HepG2 (cell line): ENCODE data around the gene NAGA. TPM values are rescaled to one million over a fixed set of nuclear protein-coding genes. Genes with fewer than 3 reads are reported as not detected.

Experiments used
- AGO1 ChIP-seq: fragments of 200-400 bp; formaldehyde crosslinking; IDR thresholded peaks from 2 replicates; pipeline ENCODE4 v1.6.1; 2017; ENCODE audit warnings: mild to moderate bottlenecking, low read depth, low read length, moderate library complexity; ENCODE audit not compliant: poor library complexity, severe bottlenecking
- FIP1L1 ChIP-seq: fragments of 200-400 bp; formaldehyde crosslinking; IDR thresholded peaks from 2 replicates; pipeline ENCODE4 v1.6.1; 2018; ENCODE audit warnings: low read depth, mild to moderate bottlenecking, low read length, moderate library complexity, borderline replicate concordance; ENCODE audit not compliant: insufficient read depth
- IKZF4 ChIP-seq: sonication (generic); formaldehyde crosslinking; IDR thresholded peaks from 2 replicates; pipeline ENCODE4 v1.5.1; 2020; ENCODE audit warnings: borderline replicate concordance, mild to moderate bottlenecking, low read depth, missing genetic modification reagents; ENCODE audit errors: not compliant biosample characterization
- MAZ ChIP-seq, 2 experiments: sonication (generic) in 1 of 2; formaldehyde crosslinking in 1 of 2; IDR thresholded peaks; 2 replicates each; pipeline versions ENCODE4 v1.5.0 to v1.6.1; 2012 to 2020; ENCODE audit warnings: low read depth in 2 of 2, mild to moderate bottlenecking in 2 of 2, borderline replicate concordance in 1 of 2, improper control_type of control experiment in 1 of 2, low read length in 1 of 2, missing genetic modification reagents in 1 of 2, moderate library complexity in 1 of 2
- REL ChIP-seq: sonication (generic); formaldehyde crosslinking; conservative IDR thresholded peaks from 2 replicates; pipeline ENCODE4 v1.8.0; 2022; ENCODE audit warnings: mild to moderate bottlenecking, missing genetic modification reagents, moderate library complexity
- ZNF33A ChIP-seq: sonication (generic); formaldehyde crosslinking; IDR thresholded peaks from 2 replicates; pipeline ENCODE4 v1.5.1; 2020; ENCODE audit warnings: missing genetic modification reagents, mild to moderate bottlenecking, moderate library complexity, borderline replicate concordance
- ZNF33B ChIP-seq: sonication (generic); formaldehyde crosslinking; IDR thresholded peaks from 2 replicates; pipeline ENCODE4 v1.5.1; 2020; ENCODE audit warnings: mild to moderate bottlenecking, missing genetic modification reagents
- ZSCAN9 ChIP-seq: IDR thresholded peaks from 2 replicates; pipeline ENCODE4 v1.6.1; 2016; ENCODE audit warnings: borderline replicate concordance
- polyA plus RNA-seq, 8 experiments: library from polyadenylated mRNA; depleted of rRNA in 3 of 8; stranded (reverse) in 7 of 8; unstranded in 1 of 8; fragments of >200 nt; fragmentation: Illumina TruSeq in 4 of 8; extraction: Trizol in 4 of 8; gene quantifications; 2 replicates each; pipeline versions ENCODE4 v1.2.1 to v1.2.3, GENCODE V29; 2011 to 2016; ENCODE audit warnings: low read depth in 4 of 8, missing spikeins in 1 of 8, mixed read lengths in 1 of 8; ENCODE audit not compliant: insufficient read depth in 1 of 8
- total RNA-seq, 5 experiments: library from RNA; depleted of rRNA; stranded (reverse); fragments of >200 nt; fragmentation: Illumina TruSeq; extraction: Trizol; gene quantifications; 2 replicates each; pipeline ENCODE4 v1.2.3, GENCODE V29; 2016; ENCODE audit warnings: low read depth in 1 of 5
- TF ChIP-seq, protein P1 (sequence below): sonication (generic); formaldehyde crosslinking; IDR thresholded peaks from 2 replicates; pipeline ENCODE4 v1.4.0; 2020; ENCODE audit warnings: missing genetic modification reagents
- TF ChIP-seq, protein P2 (sequence below): sonication (generic); formaldehyde crosslinking; IDR thresholded peaks from 2 replicates; pipeline ENCODE4 v1.5.1; 2020; ENCODE audit warnings: missing genetic modification reagents, mild to moderate bottlenecking, borderline replicate concordance
- TF ChIP-seq, protein P3 (sequence below), 2 experiments: sonication (generic) in 1 of 2; formaldehyde crosslinking in 1 of 2; IDR thresholded peaks; 2 replicates each; pipeline versions ENCODE4 v1.6.1 to v1.9.0; 2014 to 2022; ENCODE audit warnings: antibody characterized with exemption in 1 of 2, borderline replicate concordance in 1 of 2, inconsistent platforms in 1 of 2, low read depth in 1 of 2, missing genetic modification reagents in 1 of 2

The NAGA gene
- total and polyA plus RNA-seq, 2 of the 13 experiments (the other 11 are each of a cell fraction or from before 2014, with no cell fraction given): 15.1 to 23.4 TPM

DNA sequence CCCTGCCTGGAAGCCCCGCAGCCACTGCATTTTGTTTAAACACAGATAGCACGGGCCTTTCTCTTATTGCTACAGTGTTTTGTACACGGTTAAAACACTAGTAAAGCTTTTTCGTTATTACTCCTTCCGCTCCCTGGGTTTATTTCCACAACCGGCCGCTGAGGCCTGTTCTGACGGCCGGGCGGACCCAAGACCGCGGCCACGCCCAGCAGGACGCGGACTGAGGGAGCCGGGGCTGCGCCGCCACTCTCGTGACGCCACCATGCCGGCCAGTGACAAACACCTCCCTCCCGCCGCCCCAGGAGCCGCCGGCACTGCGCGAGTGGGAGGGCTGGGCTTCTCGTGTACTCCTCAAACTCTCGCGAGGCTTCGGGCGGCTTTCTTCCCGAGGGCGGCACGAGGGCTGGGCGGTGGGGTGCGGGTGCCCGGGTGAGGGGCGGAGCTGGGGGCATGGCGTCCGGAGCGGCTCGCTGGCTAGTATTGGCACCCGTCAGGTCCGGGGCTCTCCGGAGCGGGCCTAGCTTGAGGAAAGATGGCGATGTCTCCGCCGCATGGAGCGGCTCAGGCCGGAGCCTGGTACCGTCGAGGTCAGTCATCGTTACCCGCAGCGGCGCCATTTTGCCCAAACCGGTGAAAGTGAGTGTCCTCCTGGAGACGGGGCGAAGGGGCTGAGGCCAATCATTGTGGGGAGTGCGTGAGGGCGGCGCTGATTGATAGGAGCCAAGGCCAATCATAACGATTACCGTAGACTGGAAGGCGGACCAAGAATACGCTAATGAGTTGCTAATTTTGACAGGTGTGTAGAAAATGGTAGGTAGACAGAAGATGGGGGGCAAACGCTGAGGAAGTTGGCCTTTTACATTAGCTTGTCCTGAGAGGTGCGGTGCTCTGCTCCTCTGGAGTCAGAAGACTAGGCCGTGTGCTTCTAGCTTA is 9.0 kb upstream of the NAGA start, which contains the start of gene SMDT1 (continued):
- TF ChIP-seq, protein P1, sequence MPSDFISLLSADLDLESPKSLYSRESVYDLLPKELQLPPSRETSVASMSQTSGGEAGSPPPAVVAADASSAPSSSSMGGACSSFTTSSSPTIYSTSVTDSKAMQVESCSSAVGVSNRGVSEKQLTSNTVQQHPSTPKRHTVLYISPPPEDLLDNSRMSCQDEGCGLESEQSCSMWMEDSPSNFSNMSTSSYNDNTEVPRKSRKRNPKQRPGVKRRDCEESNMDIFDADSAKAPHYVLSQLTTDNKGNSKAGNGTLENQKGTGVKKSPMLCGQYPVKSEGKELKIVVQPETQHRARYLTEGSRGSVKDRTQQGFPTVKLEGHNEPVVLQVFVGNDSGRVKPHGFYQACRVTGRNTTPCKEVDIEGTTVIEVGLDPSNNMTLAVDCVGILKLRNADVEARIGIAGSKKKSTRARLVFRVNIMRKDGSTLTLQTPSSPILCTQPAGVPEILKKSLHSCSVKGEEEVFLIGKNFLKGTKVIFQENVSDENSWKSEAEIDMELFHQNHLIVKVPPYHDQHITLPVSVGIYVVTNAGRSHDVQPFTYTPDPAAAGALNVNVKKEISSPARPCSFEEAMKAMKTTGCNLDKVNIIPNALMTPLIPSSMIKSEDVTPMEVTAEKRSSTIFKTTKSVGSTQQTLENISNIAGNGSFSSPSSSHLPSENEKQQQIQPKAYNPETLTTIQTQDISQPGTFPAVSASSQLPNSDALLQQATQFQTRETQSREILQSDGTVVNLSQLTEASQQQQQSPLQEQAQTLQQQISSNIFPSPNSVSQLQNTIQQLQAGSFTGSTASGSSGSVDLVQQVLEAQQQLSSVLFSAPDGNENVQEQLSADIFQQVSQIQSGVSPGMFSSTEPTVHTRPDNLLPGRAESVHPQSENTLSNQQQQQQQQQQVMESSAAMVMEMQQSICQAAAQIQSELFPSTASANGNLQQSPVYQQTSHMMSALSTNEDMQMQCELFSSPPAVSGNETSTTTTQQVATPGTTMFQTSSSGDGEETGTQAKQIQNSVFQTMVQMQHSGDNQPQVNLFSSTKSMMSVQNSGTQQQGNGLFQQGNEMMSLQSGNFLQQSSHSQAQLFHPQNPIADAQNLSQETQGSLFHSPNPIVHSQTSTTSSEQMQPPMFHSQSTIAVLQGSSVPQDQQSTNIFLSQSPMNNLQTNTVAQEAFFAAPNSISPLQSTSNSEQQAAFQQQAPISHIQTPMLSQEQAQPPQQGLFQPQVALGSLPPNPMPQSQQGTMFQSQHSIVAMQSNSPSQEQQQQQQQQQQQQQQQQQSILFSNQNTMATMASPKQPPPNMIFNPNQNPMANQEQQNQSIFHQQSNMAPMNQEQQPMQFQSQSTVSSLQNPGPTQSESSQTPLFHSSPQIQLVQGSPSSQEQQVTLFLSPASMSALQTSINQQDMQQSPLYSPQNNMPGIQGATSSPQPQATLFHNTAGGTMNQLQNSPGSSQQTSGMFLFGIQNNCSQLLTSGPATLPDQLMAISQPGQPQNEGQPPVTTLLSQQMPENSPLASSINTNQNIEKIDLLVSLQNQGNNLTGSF (CRISPR knock-in tag): peak; percentile 38; the same call in 1 of the 2 replicates
- no peak for TF ChIP-seq AGO1
- TF ChIP-seq IKZF4 (CRISPR knock-in tag): no peak
- no peak for TF ChIP-seq ZNF33A (CRISPR knock-in tag)
- peak; percentile 65 for TF ChIP-seq ZSCAN9 (CRISPR knock-in tag)
- peak; percentile 56; the same call in 1 of the 2 replicates for TF ChIP-seq FIP1L1
- TF ChIP-seq, protein P2, sequence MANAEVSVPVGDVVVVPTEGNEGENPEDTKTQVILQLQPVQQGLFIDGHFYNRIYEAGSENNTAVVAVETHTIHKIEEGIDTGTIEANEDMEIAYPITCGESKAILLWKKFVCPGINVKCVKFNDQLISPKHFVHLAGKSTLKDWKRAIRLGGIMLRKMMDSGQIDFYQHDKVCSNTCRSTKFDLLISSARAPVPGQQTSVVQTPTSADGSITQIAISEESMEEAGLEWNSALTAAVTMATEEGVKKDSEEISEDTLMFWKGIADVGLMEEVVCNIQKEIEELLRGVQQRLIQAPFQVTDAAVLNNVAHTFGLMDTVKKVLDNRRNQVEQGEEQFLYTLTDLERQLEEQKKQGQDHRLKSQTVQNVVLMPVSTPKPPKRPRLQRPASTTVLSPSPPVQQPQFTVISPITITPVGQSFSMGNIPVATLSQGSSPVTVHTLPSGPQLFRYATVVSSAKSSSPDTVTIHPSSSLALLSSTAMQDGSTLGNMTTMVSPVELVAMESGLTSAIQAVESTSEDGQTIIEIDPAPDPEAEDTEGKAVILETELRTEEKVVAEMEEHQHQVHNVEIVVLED (CRISPR knock-in tag): peak; percentile 62
- TF ChIP-seq REL (CRISPR knock-in tag): 0 out of 2 replicates have a peak, but pooled peaks have one; percentile 76
- TF ChIP-seq, protein P3, sequence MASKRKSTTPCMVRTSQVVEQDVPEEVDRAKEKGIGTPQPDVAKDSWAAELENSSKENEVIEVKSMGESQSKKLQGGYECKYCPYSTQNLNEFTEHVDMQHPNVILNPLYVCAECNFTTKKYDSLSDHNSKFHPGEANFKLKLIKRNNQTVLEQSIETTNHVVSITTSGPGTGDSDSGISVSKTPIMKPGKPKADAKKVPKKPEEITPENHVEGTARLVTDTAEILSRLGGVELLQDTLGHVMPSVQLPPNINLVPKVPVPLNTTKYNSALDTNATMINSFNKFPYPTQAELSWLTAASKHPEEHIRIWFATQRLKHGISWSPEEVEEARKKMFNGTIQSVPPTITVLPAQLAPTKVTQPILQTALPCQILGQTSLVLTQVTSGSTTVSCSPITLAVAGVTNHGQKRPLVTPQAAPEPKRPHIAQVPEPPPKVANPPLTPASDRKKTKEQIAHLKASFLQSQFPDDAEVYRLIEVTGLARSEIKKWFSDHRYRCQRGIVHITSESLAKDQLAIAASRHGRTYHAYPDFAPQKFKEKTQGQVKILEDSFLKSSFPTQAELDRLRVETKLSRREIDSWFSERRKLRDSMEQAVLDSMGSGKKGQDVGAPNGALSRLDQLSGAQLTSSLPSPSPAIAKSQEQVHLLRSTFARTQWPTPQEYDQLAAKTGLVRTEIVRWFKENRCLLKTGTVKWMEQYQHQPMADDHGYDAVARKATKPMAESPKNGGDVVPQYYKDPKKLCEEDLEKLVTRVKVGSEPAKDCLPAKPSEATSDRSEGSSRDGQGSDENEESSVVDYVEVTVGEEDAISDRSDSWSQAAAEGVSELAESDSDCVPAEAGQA (IDR thresholded peaks at IDR 0.05; ENCODE audit: low read depth): peak; percentile 67
- TF ChIP-seq, protein P3 (CRISPR knock-in tag; IDR thresholded peaks at IDR 0.05; ENCODE audit: borderline replicate concordance): peak; percentile 50; the same call in 1 of the 2 replicates
- TF ChIP-seq ZNF33B: peak; percentile 93
- peak; percentile 73 for TF ChIP-seq MAZ (IDR thresholded peaks at IDR 0.05; ENCODE audit: borderline replicate concordance, low read depth, low read length)
- TF ChIP-seq MAZ (CRISPR knock-in tag; IDR thresholded peaks at IDR 0.05; ENCODE audit: low read depth): peak; percentile 81; the same call in 1 of the 2 replicates
